GM21423 (cell line): ENCODE data around the gene DCDC2C.

Source experiments
- ATAC-seq: cut with Tn5 transposase; IDR thresholded peaks from one replicate; pipeline ENCODE4 v1.9.1; 2021; ENCODE audit warnings: mild to moderate bottlenecking, moderate library complexity; ENCODE audit not compliant: unreplicated experiment

Gene DCDC2C

GRCh38 chr2:3672861-3673678 is 30.3 kb upstream of the DCDC2C start:
- ATAC-seq, result no peak

GRCh38 chr2:3674066-3674845 is 29.1 kb upstream of the DCDC2C start:
- no peak for ATAC-seq

- no peak for ATAC-seq
These were observed 27.7 kb upstream of the DCDC2C start for GRCh38 chr2:3675687-3676086.

GRCh38 chr2:3677436-3677835 is 25.9 kb upstream of the DCDC2C start:
- ATAC-seq, result no peak

- ATAC-seq, result no peak
These were observed 25.2 kb upstream of the DCDC2C start for GRCh38 chr2:3678212-3678611.

- ATAC-seq, result no peak
These were observed 24.2 kb upstream of the DCDC2C start for GRCh38 chr2:3679180-3679579.

- no peak for ATAC-seq
These were observed 23.6 kb upstream of the DCDC2C start for GRCh38 chr2:3679616-3680393.

- ATAC-seq, result no peak
These were observed 22.6 kb upstream of the DCDC2C start for GRCh38 chr2:3680548-3681345.

GRCh38 chr2:3681625-3682024 is 21.8 kb upstream of the DCDC2C start:
- no peak for ATAC-seq

GRCh38 chr2:3682811-3683210 is 20.6 kb upstream of the DCDC2C start:
- ATAC-seq, result no peak

- ATAC-seq, result no peak
These were observed 19.5 kb upstream of the DCDC2C start for GRCh38 chr2:3683748-3684454.

- no peak for ATAC-seq
These were observed 13.2 kb upstream of the DCDC2C start for GRCh38 chr2:3689998-3690748.

- no peak for ATAC-seq
These were observed 11.0 kb upstream of the DCDC2C start for GRCh38 chr2:3692375-3692774.

GRCh38 chr2:3696545-3696944 is 6.8 kb upstream of the DCDC2C start:
- no peak for ATAC-seq

- no peak for ATAC-seq
These were observed 2.3 kb upstream of the DCDC2C start for GRCh38 chr2:3701071-3701470.

- ATAC-seq, result no peak
These were observed 481 bp downstream of the DCDC2C start for GRCh38 chr2:3703757-3704355.

GRCh38 chr2:3704692-3705091 is 1.3 kb downstream of the DCDC2C start:
- ATAC-seq, result no peak

- no peak for ATAC-seq
These were observed 2.4 kb downstream of the DCDC2C start for GRCh38 chr2:3705782-3706181.

- ATAC-seq, result no peak
These were observed 3.5 kb downstream of the DCDC2C start for GRCh38 chr2:3706892-3707291.
